GM04503 (cell line): ENCODE data around the gene RFK.

Experiments used
- DNase-seq: peaks from one replicate; pipeline ENCODE4 v3.0.0-alpha.2; 2012; ENCODE audit warnings: low read depth

Gene RFK

DNA sequence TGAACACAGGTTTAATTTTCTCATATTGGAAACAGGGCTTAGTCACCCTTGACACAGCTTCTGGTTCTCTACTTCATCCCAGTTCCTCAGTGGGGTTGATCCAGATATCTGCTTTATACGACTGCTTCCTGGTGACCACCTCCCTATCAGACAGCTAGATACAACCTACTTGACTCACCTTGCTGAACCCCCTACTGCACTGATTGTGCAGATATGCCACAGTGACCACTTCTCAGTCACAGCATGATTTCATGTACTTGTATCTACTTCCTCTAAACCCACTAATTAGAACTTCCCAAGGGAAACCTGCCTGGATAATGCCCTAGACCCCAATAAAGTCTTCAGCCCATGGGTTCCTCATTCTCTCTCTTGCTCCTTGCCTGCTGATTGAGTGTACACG is 18.4 kb upstream of the RFK start:
- DNase-seq: no peak

- DNase-seq: no peak
Observed at GRCh38 chr9:76405868-76406267, 11.6 kb upstream of the RFK start.

GRCh38 chr9:76405340-76405739 is 11.1 kb upstream of the RFK start:
- DNase-seq: no peak

DNA sequence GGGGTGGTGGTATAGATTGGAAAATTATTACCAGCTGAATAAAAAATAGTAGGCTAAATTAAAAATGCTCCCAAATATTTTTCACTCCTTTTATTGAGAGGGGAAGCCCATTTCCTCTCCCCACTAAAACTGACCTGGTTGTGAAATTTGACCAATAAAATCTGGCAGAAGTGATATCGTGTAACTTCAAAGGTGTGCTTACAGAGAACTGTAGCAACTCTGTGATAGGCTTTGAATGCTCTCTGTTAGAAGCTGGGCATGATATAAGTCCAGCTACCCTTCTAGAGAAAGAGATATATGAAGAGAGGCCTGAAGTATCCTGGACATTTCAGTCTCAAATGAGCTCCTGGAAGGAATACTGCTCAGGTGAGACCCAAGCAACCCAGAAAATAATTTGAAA is 10.2 kb upstream of the RFK start:
- DNase-seq: no peak

DNA sequence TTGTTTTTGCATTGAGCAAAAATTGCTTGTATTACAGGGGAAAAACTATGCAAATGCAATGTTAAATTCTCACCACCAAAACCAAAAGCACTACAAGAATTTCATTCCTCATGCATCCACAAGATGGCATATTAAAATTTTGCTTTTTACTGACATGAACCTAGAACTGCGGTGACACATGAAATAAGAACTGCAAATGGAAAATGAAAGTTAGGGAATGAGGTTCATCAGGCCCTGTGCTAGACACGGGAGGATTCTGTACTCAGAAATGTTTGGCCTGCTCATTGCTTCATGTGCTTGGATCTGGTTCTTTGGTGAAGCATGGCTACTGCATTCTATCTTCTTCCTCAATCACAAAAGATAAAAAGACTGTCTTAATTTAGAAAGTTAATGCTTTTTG is 9.1 kb upstream of the RFK start:
- peak; percentile 75 for DNase-seq

GRCh38 chr9:76401580-76402354 is 7.5 kb upstream of the RFK start:
- DNase-seq: no peak

DNA sequence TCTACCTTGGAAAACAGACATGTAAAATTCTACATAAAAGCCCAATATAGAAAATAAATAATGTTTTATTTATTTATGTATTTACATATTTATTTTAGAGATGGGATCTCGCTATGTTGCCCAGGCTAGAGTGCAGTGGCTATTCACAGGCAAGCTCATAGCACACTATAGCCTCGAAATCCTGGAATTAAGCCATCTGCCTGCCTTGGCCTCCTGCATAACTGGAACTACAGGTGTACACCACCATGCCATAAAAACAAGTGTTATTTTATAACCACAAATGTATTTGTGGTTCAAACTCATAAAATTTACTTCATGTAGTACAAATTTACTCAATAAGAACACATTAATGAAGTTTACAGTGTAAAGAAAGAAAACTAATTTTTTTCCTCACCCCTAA is 7.0 kb upstream of the RFK start:
- no peak for DNase-seq

DNA sequence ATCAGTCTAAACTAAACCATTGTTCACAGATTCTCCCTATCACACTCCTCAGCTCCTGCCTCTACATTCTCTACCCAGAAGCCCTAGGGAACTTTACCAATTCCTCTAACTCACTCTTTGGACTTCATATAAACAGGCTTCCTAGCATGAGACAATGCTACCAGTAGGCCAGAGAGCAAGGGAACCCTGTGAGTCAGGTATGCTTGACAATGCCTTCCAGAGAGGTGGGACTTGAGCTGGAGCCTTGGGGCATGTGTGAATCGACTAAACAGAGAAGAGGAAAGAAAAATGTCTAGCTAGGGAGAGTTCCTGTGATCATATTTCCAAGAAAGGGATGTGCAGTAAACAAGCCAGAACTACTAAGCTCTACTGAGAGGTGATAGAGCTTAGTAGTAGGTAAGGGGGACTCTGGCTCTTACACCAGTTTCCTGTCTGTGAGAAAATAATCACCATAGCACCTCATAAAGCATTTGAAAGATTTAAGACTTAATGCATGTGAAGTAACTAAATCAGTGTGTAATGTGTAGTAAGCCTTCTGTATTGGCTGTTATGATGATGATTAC is 6.4 kb upstream of the RFK start:
- no peak for DNase-seq

- DNase-seq: no peak
Observed at GRCh38 chr9:76399856-76400255, 5.6 kb upstream of the RFK start.

- no peak for DNase-seq
Observed at GRCh38 chr9:76396597-76396996, 2.4 kb upstream of the RFK start.

DNA sequence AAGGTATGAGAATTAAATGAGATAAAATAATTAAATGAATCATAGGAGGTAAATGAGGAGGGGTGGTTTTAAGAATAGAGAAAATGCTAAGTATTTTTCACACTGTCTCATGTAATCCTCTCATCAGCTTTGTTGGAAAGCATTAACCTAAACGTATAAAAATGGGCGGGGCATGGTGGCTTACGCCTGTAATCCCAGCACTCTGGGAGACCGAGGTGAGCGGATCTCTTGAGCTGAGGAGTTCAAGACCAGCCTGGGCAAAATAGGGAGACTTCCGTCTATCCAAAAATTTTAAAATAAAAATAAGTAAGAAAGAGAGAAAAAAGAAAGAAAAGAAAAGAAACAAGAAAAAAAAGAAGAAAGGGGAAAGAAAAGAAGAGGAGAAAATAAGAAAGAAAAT is 1.9 kb upstream of the RFK start:
- no peak for DNase-seq

GRCh38 chr9:76395381-76395780 is 1.2 kb upstream of the RFK start:
- DNase-seq: no peak

DNA sequence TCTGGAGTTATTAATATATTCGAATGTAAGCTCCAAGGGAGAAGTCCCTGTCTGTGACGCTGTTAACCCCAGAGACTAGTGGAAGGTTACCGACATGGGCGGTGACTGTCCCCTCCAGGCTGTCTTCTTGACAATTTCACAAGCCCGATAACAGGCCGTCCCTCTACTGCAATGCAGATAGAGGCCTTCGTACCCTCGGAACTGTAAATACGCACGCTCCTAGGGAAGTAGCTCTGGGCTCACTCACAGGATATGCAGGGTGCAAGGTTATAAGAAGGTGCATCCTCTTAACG is 680 bp upstream of the RFK start:
- DNase-seq: no peak

DNA sequence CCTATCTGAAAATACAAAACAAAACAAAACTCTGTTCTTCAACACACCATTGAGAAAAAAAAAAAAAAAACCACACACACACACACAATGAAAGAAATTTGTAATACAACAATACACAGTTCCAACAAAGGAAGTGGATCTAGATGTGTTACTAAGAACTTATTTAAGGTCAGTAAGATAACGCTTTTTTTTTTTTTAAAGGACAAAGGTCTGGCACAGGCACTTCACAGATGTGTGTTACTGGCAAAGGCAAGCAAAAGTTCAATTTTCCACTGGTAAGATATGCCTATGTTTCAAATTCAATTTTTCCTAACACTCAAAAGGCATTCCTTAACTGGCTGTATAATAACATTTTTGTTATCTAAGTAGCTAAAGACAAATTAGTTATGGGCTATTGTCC is 3.6 kb downstream of the RFK start:
- DNase-seq: no peak

GRCh38 chr9:76379494-76379893 is 14.7 kb downstream of the RFK start:
- no peak for DNase-seq

DNA sequence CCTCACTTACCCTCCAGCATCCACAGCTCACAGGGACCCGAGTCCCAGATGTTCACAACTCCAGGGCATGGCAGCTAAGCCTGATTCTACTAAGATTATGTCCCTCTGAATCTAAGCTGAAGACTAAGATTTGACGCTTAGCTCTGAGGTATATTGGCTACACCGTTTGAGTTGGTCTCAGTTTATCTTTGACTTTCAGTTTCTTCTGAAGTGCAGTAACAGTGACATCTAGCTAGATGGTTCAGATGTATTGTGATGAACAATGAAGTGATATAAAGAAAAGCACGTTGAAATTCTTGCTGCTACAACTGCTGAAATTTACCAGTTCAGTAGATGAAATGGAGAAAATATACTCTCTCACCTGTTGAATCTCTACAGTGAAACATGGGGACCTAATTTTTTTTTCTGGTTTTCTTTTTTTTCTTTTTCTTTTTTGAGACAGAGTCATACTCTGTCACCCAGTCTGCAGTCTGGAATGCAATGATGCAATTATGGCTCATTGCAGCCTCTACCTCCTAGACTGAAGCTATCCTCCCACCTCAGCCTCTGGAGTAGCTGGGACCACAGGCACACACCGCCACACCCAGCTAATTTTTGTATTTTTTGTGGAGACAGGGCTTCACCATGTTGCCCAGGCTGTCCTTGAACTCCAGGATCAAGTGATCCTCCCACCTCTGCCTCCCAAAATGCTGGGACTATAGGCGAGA is 15.7 kb downstream of the RFK start:
- DNase-seq: no peak

DNA sequence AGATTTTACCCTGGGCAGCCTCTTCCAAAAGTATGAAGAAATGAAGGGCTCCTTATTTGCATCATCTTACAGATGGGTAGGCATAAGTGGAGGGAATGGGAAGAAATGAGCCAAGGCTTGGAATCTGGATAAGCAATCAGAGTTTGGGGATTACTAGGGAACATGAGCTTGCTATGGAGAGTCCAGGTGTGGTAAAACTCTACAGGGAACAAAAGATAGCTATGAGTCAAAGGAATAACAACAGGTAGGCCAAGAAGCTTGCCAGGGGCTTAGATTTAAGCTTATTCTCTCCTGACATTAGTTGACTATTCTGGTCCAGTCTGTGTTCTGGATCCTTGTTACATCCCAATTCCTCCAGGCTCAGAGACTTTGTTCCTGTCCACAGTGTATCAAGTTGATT is 16.4 kb downstream of the RFK start:
- no peak for DNase-seq

GRCh38 chr9:76374783-76375559 is 19.3 kb downstream of the RFK start:
- DNase-seq: peak; percentile 81

GRCh38 chr9:76373784-76374474 is 20.3 kb downstream of the RFK start:
- no peak for DNase-seq

GRCh38 chr9:76373173-76373783 is 20.9 kb downstream of the RFK start:
- no peak for DNase-seq

GRCh38 chr9:76372336-76372735 is 21.9 kb downstream of the RFK start:
- no peak for DNase-seq

- DNase-seq: no peak
Observed at GRCh38 chr9:76371901-76372300, 22.3 kb downstream of the RFK start.
